Fibroblast of mammary gland (primary cell): ENCODE measurements around the gene CRYAB.

ENCODE experiments used
- DNase-seq: peaks from one replicate; pipeline ENCODE4 v3.0.0-alpha.2; 2010; ENCODE audit warnings: low read depth
- H3K4me3 ChIP-seq: 2 replicates; pipeline ENCODE4 v1.5.1; 2011; ENCODE audit warnings: low read depth, mild to moderate bottlenecking, low read length, moderate library complexity; ENCODE audit not compliant: control insufficient read depth
- TF ChIP-seq, protein P1 (sequence below): conservative IDR thresholded peaks from 2 replicates; pipeline ENCODE4 v1.5.1; 2011; ENCODE audit warnings: low read depth, low read length, inconsistent platforms; ENCODE audit not compliant: control insufficient read depth, insufficient read depth

Gene CRYAB

DNA sequence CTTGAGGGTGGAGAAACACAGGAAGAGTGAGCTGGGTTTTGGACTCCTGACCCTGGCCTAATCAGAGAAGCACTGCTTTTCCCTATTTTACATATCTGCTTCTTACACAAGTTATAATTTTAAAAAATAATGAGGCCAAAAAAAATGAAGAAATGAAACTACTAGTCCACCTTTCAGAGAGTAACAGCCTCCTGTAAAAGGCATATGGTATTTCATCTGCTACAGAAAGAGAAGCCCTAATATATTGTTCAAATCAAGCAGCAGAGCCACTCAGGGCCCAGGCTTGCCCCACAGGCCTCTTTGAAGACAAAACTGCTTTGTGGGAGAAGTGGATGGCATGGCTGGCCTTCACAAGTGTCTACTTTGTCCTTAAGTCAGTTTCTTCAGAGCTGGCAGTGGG, 35.6 kb upstream of the CRYAB start:
- DNase-seq = no peak
- TF ChIP-seq, protein P1, sequence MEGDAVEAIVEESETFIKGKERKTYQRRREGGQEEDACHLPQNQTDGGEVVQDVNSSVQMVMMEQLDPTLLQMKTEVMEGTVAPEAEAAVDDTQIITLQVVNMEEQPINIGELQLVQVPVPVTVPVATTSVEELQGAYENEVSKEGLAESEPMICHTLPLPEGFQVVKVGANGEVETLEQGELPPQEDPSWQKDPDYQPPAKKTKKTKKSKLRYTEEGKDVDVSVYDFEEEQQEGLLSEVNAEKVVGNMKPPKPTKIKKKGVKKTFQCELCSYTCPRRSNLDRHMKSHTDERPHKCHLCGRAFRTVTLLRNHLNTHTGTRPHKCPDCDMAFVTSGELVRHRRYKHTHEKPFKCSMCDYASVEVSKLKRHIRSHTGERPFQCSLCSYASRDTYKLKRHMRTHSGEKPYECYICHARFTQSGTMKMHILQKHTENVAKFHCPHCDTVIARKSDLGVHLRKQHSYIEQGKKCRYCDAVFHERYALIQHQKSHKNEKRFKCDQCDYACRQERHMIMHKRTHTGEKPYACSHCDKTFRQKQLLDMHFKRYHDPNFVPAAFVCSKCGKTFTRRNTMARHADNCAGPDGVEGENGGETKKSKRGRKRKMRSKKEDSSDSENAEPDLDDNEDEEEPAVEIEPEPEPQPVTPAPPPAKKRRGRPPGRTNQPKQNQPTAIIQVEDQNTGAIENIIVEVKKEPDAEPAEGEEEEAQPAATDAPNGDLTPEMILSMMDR = no peak
- H3K4me3 ChIP-seq = no peak overlapping the region

DNA sequence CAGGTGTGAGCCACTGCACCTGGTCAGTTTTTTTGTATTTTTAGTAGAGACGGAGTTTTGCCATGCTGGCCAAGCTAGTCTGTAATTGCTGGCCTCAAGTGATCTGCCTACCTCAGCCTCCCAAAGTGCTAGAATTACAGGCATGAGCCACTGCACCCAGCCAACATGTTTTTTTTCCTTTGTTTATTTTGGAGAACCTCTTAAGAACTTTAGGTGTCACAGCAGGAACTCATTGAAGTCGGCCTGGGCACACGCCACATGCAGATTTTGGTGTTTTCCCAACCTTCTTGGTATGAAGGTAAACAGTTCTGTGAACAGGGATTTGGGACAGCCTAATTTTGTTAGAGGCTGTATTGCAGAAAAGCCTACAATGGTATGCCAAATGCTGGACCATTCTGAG, 34.9 kb upstream of the CRYAB start:
- DNase-seq = no peak
- TF ChIP-seq, protein P1 = no peak
- H3K4me3 ChIP-seq = no peak overlapping the region

DNA sequence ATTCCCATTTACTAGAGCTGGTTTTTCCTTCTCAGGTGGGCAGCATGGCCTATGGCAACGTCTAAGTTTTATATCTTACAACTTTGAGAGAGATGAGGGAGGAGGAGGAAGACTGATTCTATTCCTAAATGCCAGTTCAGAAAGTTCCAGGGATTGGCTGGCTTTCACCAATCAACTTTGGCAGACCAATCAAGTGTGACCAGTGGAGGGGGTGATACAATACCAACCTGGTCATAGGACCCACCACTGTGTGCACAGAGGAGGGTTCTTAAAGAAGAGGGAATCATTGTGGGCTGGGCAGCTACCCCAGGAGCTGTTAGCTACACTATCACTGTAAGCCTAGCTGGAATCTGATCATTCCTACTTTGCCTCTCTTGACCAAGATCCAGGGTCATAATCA, 33.6 kb upstream of the CRYAB start:
- peak; percentile 54 for DNase-seq
- no peak overlapping the region for H3K4me3 ChIP-seq
- TF ChIP-seq, protein P1 = no peak

DNA sequence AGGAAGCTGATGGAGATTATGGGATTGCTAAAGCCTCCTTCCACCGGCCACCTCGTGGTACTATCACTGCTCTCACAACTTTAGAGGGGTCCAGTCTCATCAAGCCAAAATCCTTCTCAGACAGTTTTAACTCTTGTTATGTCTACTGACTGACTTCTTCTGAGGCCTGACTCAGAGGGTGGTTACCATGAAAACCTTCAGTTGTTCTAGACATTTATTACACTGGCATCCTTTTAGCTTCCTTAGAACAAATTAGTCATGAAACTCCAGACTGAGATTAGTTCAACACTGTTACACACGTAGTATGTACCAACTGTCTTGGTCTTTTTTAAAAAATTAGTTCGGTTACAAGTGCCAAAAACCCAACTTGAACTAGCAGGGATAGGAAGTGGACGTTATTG, 33.1 kb upstream of the CRYAB start:
- DNase-seq = peak; percentile 98
- TF ChIP-seq, protein P1 = no peak
- no peak overlapping the region for H3K4me3 ChIP-seq

DNA sequence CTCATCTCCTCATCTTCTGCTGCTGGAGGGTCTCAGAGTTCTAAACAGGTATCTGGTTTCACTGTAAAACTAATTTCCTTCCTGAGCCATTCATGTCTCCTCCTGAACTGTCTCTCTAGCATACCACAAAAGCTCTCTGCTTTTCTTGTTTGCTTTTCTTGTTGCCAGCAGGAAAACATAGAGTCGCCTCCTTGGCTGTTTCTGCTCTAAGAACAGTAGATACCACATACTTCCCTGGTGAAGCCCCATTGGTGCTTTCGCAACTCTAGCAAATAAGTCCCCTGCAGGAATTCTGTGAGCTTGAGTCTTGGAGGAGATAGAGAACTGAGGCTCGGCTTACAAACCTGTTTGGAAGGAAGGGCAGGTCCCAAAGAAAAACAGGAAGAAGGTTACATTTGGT, 32.6 kb upstream of the CRYAB start:
- TF ChIP-seq, protein P1 = no peak
- peak overlapping the region; percentile 16 for H3K4me3 ChIP-seq
- DNase-seq = peak; percentile 85

DNA sequence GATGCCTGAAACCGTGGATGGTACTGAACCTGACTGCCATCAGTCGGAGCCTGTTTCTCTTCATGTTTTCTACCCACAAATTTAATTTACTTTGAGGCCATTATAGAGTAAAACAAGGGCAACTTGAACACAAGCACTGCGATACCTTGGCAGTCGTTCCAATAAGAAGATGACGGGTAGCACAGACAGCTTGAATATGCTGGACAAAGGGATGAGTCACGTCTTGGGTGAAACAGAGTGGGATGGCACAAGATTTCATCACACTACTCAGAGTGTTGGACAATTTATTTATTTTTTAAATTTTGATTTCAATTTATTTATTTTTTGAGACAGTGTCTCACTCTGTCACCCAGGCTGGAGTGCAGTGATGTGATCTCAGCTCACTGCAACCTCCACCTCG, 31.3 kb upstream of the CRYAB start:
- H3K4me3 ChIP-seq = no peak overlapping the region
- peak; percentile 88 for DNase-seq
- TF ChIP-seq, protein P1 = no peak

DNA sequence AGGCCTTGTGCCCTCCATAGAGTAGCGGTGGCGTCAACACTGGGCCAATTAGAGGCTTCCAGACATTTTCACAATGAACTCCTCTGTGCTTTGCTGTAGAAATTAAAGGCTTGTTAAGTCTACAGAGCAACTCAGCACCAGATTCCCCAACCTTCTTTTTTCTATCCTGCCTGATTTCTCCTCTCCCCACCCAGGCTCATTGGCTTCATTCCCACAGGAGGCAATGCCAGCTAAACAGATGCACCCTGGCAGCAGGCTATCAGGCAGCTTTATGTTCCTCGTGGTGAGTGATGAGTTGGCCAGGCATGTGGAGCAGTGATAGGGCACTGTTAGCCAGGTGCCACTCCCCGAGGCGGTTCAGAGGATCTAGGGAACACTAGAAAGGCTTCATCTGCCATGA, 30.4 kb upstream of the CRYAB start:
- TF ChIP-seq, protein P1 = no peak
- DNase-seq = no peak

More for the DNA sequence above, 30.4 kb upstream of the CRYAB start:
- no peak overlapping the region for H3K4me3 ChIP-seq
